Uterus (tissue), 2 donors: ENCODE data around the gene ZNF181.

Experiments
- POLR2A ChIP-seq, 2 donors: fragments of 450-650 bp; IDR thresholded peaks; one replicate each; pipeline ENCODE4 v1.6.1; 2016; ENCODE audit warnings: antibody characterized with exemption in 2 of 2, mild to moderate bottlenecking in 1 of 2, moderate library complexity in 1 of 2
- TF ChIP-seq, protein P1 (sequence below), 4 experiments: fragments of 200-600 bp in 2 of 4; fragments of 450-650 bp in 2 of 4; sonication (generic) in 2 of 4; IDR thresholded peaks; one replicate each; pipeline ENCODE4 v1.5.1; 2016 to 2019; ENCODE audit warnings: antibody characterized with exemption in 4 of 4, mild to moderate bottlenecking in 2 of 4, moderate library complexity in 1 of 4

DNA sequence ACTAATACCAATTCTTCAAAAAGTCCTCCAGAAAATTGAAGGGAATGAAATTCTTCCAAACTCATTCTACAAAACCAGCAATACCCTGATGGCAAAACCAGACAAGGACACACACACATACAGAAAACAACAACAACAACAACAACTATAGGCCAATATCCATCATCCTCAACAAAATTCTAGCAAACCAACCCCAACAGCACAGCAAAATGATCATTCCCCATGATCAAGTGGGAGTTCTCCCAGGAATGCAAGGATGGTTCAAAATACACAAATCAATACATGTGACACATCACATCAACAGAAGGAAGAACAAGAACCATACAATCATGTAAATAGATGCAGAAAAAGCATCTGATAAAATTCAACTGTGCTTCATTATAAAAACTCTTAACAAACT, 18.7 kb upstream of the ZNF181 start:
- TF ChIP-seq, protein P1, sequence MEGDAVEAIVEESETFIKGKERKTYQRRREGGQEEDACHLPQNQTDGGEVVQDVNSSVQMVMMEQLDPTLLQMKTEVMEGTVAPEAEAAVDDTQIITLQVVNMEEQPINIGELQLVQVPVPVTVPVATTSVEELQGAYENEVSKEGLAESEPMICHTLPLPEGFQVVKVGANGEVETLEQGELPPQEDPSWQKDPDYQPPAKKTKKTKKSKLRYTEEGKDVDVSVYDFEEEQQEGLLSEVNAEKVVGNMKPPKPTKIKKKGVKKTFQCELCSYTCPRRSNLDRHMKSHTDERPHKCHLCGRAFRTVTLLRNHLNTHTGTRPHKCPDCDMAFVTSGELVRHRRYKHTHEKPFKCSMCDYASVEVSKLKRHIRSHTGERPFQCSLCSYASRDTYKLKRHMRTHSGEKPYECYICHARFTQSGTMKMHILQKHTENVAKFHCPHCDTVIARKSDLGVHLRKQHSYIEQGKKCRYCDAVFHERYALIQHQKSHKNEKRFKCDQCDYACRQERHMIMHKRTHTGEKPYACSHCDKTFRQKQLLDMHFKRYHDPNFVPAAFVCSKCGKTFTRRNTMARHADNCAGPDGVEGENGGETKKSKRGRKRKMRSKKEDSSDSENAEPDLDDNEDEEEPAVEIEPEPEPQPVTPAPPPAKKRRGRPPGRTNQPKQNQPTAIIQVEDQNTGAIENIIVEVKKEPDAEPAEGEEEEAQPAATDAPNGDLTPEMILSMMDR (IDR thresholded peaks at IDR 0.05), result no peak
- TF ChIP-seq POLR2A (IDR thresholded peaks at IDR 0.05), result no peak
